CD4-positive, alpha-beta T cell treated with Interleukin-15 for 1 hour (primary cell): ENCODE results near the gene ZFP36L2.

Experiments
- DNase-seq: peaks from one replicate; pipeline ENCODE4 v3.0.0-alpha.2; 2020

The ZFP36L2 gene

DNA sequence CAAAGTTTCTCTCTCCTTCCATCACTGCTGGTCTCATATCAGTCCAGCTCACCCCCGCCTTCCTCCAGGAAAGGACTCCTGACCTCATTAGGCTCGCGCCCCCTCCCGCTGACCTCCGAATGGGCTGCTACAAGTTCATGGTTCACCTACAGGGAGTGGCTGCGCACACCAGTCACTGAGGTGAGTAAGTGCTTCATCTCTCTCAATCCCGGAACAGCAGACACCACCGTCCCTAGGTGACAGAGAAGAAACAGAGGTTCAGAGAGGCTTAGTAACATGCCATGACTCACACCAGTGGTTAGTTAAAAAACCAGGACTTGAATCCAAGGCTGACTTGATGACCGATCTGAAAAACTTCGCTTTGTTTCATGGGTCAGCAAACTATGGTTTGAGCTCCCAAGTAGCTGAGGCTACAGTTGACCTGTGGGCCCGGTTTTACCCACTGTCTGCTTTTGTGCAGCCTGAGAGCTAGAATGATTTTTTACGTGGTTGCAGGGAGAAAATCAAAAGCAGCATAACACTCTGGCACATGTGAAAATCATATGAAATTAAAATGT is 42.0 kb downstream of the ZFP36L2 start:
- peak; percentile 46 for DNase-seq

DNA sequence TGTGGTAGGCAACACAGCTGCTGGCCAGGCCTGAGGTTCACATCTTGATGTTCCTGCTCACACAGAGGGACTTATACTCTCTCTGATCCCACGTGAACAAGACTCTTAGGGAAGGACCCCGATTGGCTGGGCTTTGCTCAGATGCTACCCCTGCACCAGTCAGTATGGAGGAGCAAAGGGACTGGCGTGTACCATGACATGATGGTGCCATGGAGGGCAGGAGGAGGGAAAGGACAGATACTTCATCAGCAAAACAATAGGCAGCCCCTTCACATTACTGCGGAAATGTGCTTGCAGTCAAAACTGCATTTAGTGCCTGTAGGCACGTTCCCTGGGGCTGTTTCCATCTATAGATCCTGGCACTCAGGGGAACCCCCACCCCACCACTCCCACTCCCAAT is 42.7 kb downstream of the ZFP36L2 start:
- no peak for DNase-seq

DNA sequence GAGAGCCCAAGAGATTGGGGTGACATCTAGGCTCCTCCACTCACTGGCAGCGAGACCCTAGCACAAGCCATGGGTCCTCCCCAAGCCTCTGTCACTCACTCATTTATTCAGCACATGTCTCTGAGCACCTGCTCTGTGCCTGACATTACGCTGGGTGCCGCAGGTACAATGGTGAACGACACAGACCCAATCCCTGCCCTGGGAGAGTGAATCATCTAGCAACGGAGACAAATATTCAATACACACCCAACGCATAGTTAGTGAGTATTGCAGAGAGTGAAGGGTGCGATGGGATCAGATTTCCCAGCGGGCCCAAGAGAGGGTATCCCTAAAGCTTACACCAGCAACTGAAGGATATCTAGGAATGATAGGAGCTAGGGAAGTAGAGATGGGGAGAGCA is 45.5 kb downstream of the ZFP36L2 start:
- no peak for DNase-seq

DNA sequence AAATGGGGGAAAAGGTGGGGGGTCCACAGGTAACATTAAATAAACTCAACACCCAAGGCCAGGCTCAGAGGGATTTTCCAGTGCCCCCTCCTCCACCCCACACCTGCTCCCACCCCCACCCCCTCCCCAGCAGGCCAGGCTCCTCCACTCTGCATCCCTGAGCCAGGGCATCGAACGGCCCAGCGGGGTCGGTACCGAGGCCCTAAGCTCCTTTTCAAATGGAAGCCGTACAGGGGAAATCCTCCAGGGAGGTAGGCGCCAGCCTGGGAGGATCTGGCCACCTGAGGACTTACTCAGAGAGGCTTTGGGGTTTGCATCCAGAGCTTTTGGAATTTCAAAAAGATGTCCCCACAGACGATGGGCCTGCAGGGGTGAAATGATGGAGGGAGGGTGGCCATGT is 46.5 kb downstream of the ZFP36L2 start:
- no peak for DNase-seq

DNA sequence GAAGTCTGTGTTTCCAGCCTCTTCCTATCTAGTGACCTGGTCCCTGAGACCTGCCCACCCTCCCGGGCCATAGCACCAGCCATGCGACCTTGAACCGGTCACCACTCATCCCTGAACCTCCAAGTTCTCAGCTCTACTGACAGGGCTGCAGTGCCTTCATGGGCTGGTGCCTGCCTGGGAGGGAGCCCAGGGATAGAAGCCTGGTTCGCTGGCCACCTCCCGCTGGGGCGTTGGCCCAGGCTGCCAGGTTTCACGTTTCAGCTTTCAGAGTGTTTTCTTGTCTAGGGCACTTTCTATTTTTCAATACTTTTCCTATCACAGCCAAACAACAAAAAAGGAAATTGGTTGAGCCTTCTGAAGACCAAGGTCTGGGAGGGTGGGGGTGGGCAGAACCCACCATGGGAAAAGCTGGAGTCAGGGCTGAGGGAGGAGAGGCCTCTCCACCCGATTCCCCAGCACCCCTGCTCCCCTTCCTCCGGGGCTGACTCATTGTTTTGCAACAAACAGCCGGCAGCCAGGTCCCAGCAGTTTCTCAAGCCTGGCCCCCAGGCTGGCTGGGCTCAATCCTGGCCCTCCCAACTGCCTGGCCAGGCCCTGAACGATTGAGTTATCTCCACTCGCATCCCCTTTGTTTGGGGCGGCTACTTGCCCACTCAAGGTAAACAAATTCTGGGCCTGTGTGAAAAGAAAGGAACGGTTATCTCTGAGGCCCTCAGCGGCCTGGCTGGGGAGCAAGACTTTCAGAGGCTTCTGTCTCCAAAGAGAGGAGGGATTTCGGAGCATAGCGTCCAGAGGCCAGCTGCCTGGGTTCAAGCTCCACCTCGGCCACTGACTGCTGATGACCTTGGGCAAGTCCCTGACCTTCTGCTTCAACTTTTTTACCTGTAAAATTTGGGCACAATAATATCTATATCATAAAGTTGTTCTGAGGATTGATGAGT is 47.5 kb downstream of the ZFP36L2 start:
- DNase-seq, result peak; percentile 51

DNA sequence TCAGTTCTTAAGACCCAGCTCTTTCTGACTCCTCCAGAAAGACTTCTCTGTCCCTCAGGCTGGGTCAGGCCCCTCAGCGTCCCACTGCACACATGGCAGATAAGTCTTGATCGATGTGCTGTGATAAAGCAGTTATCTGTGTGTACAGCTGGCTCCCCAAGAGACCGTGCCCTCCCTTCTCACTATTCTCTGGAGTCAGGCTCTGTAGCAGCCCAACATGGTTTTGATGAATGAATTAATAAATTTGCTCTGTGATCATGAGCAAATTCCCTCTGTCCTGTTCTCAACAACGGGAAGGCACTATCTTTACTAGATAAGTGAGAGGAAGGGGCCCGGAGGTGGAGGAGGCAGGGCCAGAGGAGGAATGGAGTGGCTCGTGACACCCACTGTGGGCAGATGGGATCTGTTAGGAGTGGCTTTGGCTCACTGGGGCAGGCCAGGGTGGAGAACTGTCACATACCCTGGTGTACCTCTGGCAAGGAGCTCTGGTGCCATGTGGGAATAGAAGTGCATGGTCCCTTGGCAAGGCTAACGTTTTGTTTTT is 48.3 kb downstream of the ZFP36L2 start:
- no peak for DNase-seq

DNA sequence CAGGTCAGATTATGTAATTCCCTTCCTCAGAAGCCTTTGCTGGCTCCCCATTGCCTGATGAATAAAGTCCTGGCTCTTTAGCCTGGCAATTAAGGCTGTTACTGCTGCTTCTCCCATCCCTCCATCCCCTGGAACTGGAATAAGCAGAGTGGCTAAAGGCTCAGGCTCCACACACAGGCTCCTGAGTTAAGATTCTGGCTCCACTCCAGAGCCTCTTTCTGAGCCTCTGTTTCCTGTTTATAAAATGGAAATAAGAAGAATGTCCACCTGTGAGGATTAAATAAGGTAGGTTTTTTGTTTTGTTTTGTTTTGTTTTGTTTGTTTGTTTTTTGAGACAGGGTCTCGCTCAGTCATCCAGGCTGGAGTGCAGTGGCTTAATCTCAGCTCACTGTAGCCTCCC is 50.0 kb downstream of the ZFP36L2 start:
- no peak for DNase-seq

DNA sequence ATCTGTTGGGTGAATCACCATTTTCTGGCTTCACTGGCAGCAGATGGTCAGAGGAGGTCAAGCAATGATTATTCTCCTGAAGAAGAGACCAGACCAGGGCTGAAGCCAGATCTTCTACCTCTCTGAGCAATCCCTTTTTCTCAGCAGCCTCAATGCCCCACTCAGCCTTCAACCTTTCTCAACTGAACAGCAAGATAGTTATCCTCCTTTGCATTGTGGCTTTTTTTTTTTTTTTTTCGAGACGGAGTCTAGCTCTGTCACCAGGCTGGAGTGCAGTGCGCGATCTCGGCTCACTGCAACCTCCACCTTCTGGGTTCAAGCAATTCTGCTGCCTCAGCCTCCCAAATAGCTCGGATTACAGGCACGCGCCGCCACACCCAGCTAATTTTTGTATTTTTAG is 50.5 kb downstream of the ZFP36L2 start:
- DNase-seq, result peak; percentile 34

DNA sequence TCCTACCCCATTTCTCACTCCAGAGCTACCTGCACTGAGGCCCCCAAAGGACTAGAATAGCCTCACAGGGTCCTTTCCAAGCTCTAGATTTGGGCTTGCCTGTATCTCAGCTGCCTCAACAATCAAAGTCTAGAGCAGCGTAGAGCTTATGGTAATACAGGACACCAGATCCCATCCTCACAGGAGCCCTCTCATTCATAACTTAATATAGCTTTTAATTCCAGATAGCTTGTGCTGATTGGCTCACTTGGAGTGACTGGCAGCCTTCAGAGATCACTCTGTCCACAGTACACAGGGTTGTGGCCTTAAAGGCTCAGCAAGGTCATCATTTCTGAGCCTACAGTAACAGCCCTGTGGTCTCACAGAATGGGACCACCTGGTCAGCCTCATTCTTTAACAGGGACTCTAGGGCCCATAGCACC is 51.4 kb downstream of the ZFP36L2 start:
- DNase-seq, result no peak

DNA sequence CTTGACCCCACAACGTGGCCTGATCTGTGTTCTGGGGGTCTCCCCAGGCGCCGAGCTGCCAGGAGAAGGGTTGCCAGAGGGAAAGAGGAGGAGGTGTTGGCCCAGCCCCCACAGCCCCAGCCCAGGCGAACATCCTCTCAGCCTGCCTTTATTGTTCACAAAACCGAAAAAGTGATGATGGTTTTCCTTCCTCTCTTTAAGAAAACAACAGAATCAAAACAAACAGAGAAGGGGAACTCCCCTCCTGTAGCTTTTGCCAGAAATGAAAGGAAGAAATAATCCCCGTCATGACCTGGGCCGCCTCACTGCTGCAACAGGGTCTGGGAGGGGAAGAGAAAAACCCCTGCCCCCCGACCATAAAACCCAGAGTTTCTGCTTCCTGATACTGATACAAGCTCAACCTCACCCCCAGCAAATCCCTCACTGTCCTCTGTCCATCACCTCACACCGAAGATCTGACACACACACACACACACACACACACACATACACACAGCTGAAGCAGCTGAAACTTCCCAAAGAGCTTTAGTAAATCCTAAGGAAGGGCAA is 52.0 kb downstream of the ZFP36L2 start:
- peak; percentile 89 for DNase-seq
